ENCODE results near the gene ACTN3. TPM values are rescaled to one million over a fixed set of nuclear protein-coding genes. Genes with fewer than 3 reads are reported as not detected.

The ACTN3 gene
- total RNA-seq, 1 experiment from 2014 or later: not detected

DNA sequence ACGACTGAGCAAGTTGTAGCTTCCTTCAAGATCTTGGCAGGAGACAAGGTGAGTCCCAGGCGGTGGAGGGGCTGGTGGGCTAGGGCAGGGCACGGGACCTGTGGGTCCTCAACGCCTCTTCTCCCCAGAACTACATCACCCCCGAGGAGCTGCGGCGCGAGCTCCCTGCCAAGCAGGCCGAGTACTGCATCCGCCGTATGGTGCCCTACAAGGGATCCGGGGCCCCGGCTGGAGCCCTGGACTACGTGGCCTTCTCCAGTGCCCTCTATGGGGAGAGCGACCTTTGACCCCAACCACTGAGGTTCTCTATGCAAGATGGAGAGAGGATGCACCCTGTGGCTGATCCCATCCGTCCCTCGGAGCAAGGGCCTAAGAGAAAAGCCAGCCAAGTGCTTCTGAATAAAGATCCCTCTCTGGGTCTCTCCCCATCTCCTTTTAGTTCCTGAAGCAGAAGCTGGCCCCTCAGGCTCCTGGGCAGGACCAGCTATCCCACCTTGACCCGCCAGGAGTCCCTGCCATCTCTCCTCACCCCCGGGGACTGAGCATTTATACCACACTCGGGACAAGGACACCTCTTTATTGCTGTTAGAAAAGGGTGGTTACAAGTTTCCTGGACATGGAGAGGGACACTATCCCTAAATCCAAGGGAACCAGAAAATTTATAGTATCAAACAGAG, 16.3 kb downstream of the ACTN3 start:
- no peak overlapping the region for H2AFZ ChIP-seq (ENCODE audit: low read length)

DNA sequence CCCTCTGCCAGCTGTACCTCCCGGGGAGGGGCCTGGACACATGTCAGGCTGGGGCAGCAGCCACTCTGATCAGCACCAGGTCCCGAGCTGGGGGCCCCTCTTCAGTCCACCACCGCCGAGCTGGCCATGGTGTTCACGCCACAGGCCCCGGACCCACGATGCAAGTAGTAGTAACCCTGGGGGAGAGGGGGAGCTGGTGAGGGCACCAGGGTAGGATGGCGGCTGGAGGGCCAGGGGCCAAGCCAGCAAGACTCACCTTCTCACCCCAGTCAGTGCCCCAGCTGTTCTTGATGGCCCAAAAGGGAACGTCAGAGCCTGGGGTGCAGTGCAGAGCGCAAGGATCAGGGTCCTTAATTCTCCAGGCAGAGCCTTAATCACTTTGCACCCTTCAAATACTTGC, 17.1 kb downstream of the ACTN3 start:
- no peaks in the 10 kb centered on the region for H3K36me3 ChIP-seq (ENCODE audit: low read depth, low read length)
- no peaks in the 10 kb centered on the region for H4K20me1 ChIP-seq (ENCODE audit: low read length)
- peaks cover 6% of the 10 kb centered on the region; the same call in 1 of the 2 replicates for H3K4me1 ChIP-seq (ENCODE audit: insufficient read depth, low read length)
- no peak for DNase-seq
- H3K9me3 ChIP-seq (ENCODE audit: low read length): no peaks in the 10 kb centered on the region
- no peak for ATAC-seq
- ChIA-PET CTCF (no interaction called here), POLR2A (ENCODE audit: unreplicated experiment) (no interaction called here)
- intact Hi-C loops (cut with micrococcal nuclease): no loop called here
- no peak for TF ChIP-seq EZH2 (IDR thresholded peaks at IDR 0.05; ENCODE audit: low read length, unreplicated experiment)
- TF ChIP-seq, protein P1, sequence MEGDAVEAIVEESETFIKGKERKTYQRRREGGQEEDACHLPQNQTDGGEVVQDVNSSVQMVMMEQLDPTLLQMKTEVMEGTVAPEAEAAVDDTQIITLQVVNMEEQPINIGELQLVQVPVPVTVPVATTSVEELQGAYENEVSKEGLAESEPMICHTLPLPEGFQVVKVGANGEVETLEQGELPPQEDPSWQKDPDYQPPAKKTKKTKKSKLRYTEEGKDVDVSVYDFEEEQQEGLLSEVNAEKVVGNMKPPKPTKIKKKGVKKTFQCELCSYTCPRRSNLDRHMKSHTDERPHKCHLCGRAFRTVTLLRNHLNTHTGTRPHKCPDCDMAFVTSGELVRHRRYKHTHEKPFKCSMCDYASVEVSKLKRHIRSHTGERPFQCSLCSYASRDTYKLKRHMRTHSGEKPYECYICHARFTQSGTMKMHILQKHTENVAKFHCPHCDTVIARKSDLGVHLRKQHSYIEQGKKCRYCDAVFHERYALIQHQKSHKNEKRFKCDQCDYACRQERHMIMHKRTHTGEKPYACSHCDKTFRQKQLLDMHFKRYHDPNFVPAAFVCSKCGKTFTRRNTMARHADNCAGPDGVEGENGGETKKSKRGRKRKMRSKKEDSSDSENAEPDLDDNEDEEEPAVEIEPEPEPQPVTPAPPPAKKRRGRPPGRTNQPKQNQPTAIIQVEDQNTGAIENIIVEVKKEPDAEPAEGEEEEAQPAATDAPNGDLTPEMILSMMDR (conservative IDR thresholded peaks at IDR 0.05; ENCODE audit: low read depth, low read length): no peak
- TF ChIP-seq EZH2phosphoT487 (IDR thresholded peaks at IDR 0.05; ENCODE audit: borderline replicate concordance, low read length): no peak
- H3K4me3 ChIP-seq (ENCODE audit: low read length): no peak overlapping the region
- H3F3A ChIP-seq (ENCODE audit: low read length, unreplicated experiment): no peaks in the 10 kb centered on the region
- no peaks in the 10 kb centered on the region for H3K27me3 ChIP-seq (ENCODE audit: low read length)
- no peak overlapping the region for H3K9ac ChIP-seq (ENCODE audit: low read length)
- no peak overlapping the region for H2AFZ ChIP-seq (ENCODE audit: low read length)
- no peaks in the 10 kb centered on the region for H3K79me2 ChIP-seq (ENCODE audit: low read length)
- no peaks in the 10 kb centered on the region for H3K9me2 ChIP-seq (replicated peaks; ENCODE audit: low read length)
- no TSS peak for BruUV-seq (replicated peaks)
- no peak overlapping the region for H3K27ac ChIP-seq (ENCODE audit: low read length)
- no peak overlapping the region for H3K4me2 ChIP-seq (ENCODE audit: low read length)

More for the DNA sequence above, 16.3 kb downstream of the ACTN3 start:
- ChIA-PET CTCF (no interaction called here), POLR2A (ENCODE audit: unreplicated experiment) (no interaction called here)
- Histone ChIP-seq H3K9ac (ENCODE audit: low read length) (no peak overlapping the region), H3K4me2 (ENCODE audit: low read length) (no peak overlapping the region), H3K4me1 (ENCODE audit: insufficient read depth, low read length) (no peaks in the 10 kb centered on the region), H3K79me2 (ENCODE audit: low read length) (no peaks in the 10 kb centered on the region), H3F3A (ENCODE audit: low read length, unreplicated experiment) (no peaks in the 10 kb centered on the region), H3K4me3 (ENCODE audit: low read length) (no peak overlapping the region), H3K27ac (ENCODE audit: low read length) (no peak overlapping the region), H3K9me2 (replicated peaks; ENCODE audit: low read length) (no peaks in the 10 kb centered on the region), H3K36me3 (ENCODE audit: low read depth, low read length) (no peaks in the 10 kb centered on the region), H3K9me3 (ENCODE audit: low read length) (no peaks in the 10 kb centered on the region), H3K27me3 (ENCODE audit: low read length) (no peaks in the 10 kb centered on the region), H4K20me1 (ENCODE audit: low read length) (no peaks in the 10 kb centered on the region)
- TF ChIP-seq, protein P1 (conservative IDR thresholded peaks at IDR 0.05; ENCODE audit: low read depth, low read length): no peak
- no peak for TF ChIP-seq EZH2phosphoT487 (IDR thresholded peaks at IDR 0.05; ENCODE audit: borderline replicate concordance, low read length)
- no peak for TF ChIP-seq EZH2 (IDR thresholded peaks at IDR 0.05; ENCODE audit: low read length, unreplicated experiment)
- DNase-seq (no peak), ATAC-seq (no peak)
- intact Hi-C loops (cut with micrococcal nuclease): no loop called here
- BruUV-seq (replicated peaks): no TSS peak

DNA sequence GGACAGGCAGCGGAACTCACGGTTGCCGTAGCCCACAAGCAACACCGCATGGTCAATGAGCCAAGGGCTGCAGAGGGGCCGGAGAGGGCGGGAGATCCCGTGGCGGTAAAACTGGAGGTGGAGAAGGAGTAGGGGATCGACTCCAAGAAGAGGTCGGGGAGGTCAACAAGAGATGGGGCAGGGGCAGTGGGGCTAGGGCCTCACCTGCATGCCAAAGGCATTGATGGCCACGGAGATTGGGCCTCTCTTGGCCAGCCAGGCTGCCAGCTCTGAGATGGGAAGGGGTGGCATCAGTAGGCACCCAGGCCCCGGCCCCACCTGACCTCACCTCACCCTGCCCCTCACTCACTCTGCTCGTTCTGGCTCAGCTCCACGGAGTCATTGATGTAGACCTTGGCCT, 17.8 kb downstream of the ACTN3 start:
- H3K27ac ChIP-seq (ENCODE audit: low read length): no peak overlapping the region
- H3K36me3 ChIP-seq (ENCODE audit: low read depth, low read length): no peaks in the 10 kb centered on the region
- no peaks in the 10 kb centered on the region for H3K9me3 ChIP-seq (ENCODE audit: low read length)
- no peaks in the 10 kb centered on the region for H3F3A ChIP-seq (ENCODE audit: low read length, unreplicated experiment)
- no peak for ATAC-seq
- POLR2A ChIA-PET (ENCODE audit: unreplicated experiment): no interaction called here
- no peaks in the 10 kb centered on the region for H3K9me2 ChIP-seq (replicated peaks; ENCODE audit: low read length)
- CTCF ChIA-PET: no interaction called here
- H3K79me2 ChIP-seq (ENCODE audit: low read length): no peaks in the 10 kb centered on the region
- no TSS peak for BruUV-seq (replicated peaks)
- H3K4me1 ChIP-seq (ENCODE audit: insufficient read depth, low read length): peaks cover 6% of the 10 kb centered on the region; the same call in 1 of the 2 replicates
- DNase-seq: no peak
- H2AFZ ChIP-seq (ENCODE audit: low read length): no peak overlapping the region
- TF ChIP-seq, protein P1 (conservative IDR thresholded peaks at IDR 0.05; ENCODE audit: low read depth, low read length): no peak
- TF ChIP-seq EZH2 (IDR thresholded peaks at IDR 0.05; ENCODE audit: low read length, unreplicated experiment) (no peak), EZH2phosphoT487 (IDR thresholded peaks at IDR 0.05; ENCODE audit: borderline replicate concordance, low read length) (no peak)
- no peak overlapping the region for H3K9ac ChIP-seq (ENCODE audit: low read length)
- H3K27me3 ChIP-seq (ENCODE audit: low read length): no peaks in the 10 kb centered on the region
- intact Hi-C loops (cut with micrococcal nuclease): no loop called here
- no peak overlapping the region for H3K4me2 ChIP-seq (ENCODE audit: low read length)
- no peaks in the 10 kb centered on the region for H4K20me1 ChIP-seq (ENCODE audit: low read length)
- no peak overlapping the region for H3K4me3 ChIP-seq (ENCODE audit: low read length)

Measured in PC-3 (cell line).